HepG2 (cell line): ENCODE results near the gene COBLL1. TPM values are rescaled to one million over a fixed set of nuclear protein-coding genes. Genes with fewer than 3 reads are reported as not detected.
A peak's percentile ranks its signal among the peaks of the same experiment; 100 is the strongest.

Source experiments
- CSRNP2 ChIP-seq: sonication (generic); formaldehyde crosslinking; conservative IDR thresholded peaks from 2 replicates; pipeline ENCODE4 v1.8.0; 2022; ENCODE audit warnings: low read depth, missing genetic modification reagents
- DRAP1 ChIP-seq: IDR thresholded peaks from 2 replicates; pipeline ENCODE4 v1.6.1; 2016; ENCODE audit warnings: missing genetic modification reagents, missing compliant biosample characterization
- GABPA ChIP-seq, 2 experiments: IDR thresholded peaks; 2 replicates each; pipeline ENCODE4 v1.6.1; 2011 to 2016; ENCODE audit warnings: low read depth in 2 of 2, low read length in 1 of 2, missing biosample characterization in 1 of 2, missing genetic modification characterization in 1 of 2
- GTF3A ChIP-seq: sonication (generic); formaldehyde crosslinking; conservative IDR thresholded peaks from 2 replicates; pipeline ENCODE4 v1.4.0; 2020; ENCODE audit warnings: mild to moderate bottlenecking, missing genetic modification reagents
- GZF1 ChIP-seq: sonication (generic); formaldehyde crosslinking; IDR thresholded peaks from 2 replicates; pipeline ENCODE4 v1.5.1; 2020; ENCODE audit warnings: mild to moderate bottlenecking, missing genetic modification reagents
- HNF4A ChIP-seq: sonication (generic); formaldehyde crosslinking; IDR thresholded peaks from 2 replicates; pipeline ENCODE4 v1.4.0; 2020; ENCODE audit warnings: missing genetic modification reagents
- KDM5A ChIP-seq: fragments of 200-600 bp; sonication (generic); IDR thresholded peaks from 2 replicates; pipeline ENCODE4 v1.7.0; 2018; ENCODE audit warnings: antibody characterized with exemption, mild to moderate bottlenecking, low read length, borderline replicate concordance
- LBX2 ChIP-seq: sonication (generic); formaldehyde crosslinking; IDR thresholded peaks from 2 replicates; pipeline ENCODE4 v1.5.0; 2020; ENCODE audit warnings: missing genetic modification reagents, mild to moderate bottlenecking, borderline replicate concordance
- MBD4 ChIP-seq: IDR thresholded peaks from 2 replicates; pipeline ENCODE4 v1.6.1; 2012; ENCODE audit warnings: low read length, inconsistent platforms, borderline replicate concordance
- NCOA1 ChIP-seq: sonication (generic); formaldehyde crosslinking; IDR thresholded peaks from 2 replicates; pipeline ENCODE4 v1.9.0; 2021; ENCODE audit warnings: missing genetic modification reagents
- PRDM10 ChIP-seq: sonication (generic); formaldehyde crosslinking; IDR thresholded peaks from 2 replicates; pipeline ENCODE4 v1.4.0; 2020; ENCODE audit warnings: low read depth, missing genetic modification reagents
- RBM22 ChIP-seq: fragments of 200-400 bp; formaldehyde crosslinking; optimal IDR thresholded peaks from 2 replicates; pipeline ENCODE3; 2017; ENCODE audit warnings: mild to moderate bottlenecking, low read length, moderate library complexity
- SIX4 ChIP-seq: sonication (generic); formaldehyde crosslinking; IDR thresholded peaks from 2 replicates; pipeline ENCODE4 v1.4.0; 2020; ENCODE audit warnings: missing genetic modification reagents
- SOX5 ChIP-seq: IDR thresholded peaks from 2 replicates; pipeline ENCODE4 v1.6.1; 2016; ENCODE audit warnings: borderline replicate concordance
- TAF1 ChIP-seq: sonication (generic); formaldehyde crosslinking; IDR thresholded peaks from 2 replicates; pipeline ENCODE4 v1.4.0; 2020; ENCODE audit warnings: missing genetic modification reagents
- ZNF124 ChIP-seq: sonication (generic); formaldehyde crosslinking; IDR thresholded peaks from 2 replicates; pipeline ENCODE4 v1.4.0; 2020; ENCODE audit warnings: missing genetic modification reagents
- ZNF501 ChIP-seq: sonication (generic); formaldehyde crosslinking; IDR thresholded peaks from 2 replicates; pipeline ENCODE4 v1.5.1; 2020; ENCODE audit warnings: mild to moderate bottlenecking, moderate library complexity, missing genetic modification reagents
- ZNF740 ChIP-seq: sonication (generic); formaldehyde crosslinking; IDR thresholded peaks from 2 replicates; pipeline ENCODE4 v1.4.0; 2020; ENCODE audit warnings: missing genetic modification reagents
- ZNF879 ChIP-seq: sonication (generic); formaldehyde crosslinking; IDR thresholded peaks from 2 replicates; pipeline ENCODE4 v1.8.1; 2023; ENCODE audit warnings: missing genetic modification reagents
- ZSCAN20 ChIP-seq: sonication (generic); formaldehyde crosslinking; IDR thresholded peaks from 2 replicates; pipeline ENCODE4 v1.4.0; 2020; ENCODE audit warnings: missing genetic modification reagents, mild to moderate bottlenecking, borderline replicate concordance
- polyA plus RNA-seq, 8 experiments: library from polyadenylated mRNA; depleted of rRNA in 3 of 8; stranded (reverse) in 7 of 8; unstranded in 1 of 8; fragments of >200 nt; fragmentation: Illumina TruSeq in 4 of 8; extraction: Trizol in 4 of 8; gene quantifications; 2 replicates each; pipeline versions ENCODE4 v1.2.1 to v1.2.3, GENCODE V29; 2011 to 2016; ENCODE audit warnings: low read depth in 4 of 8, missing spikeins in 1 of 8, mixed read lengths in 1 of 8; ENCODE audit not compliant: insufficient read depth in 1 of 8
- total RNA-seq, 5 experiments: library from RNA; depleted of rRNA; stranded (reverse); fragments of >200 nt; fragmentation: Illumina TruSeq; extraction: Trizol; gene quantifications; 2 replicates each; pipeline ENCODE4 v1.2.3, GENCODE V29; 2016; ENCODE audit warnings: low read depth in 1 of 5

COBLL1 gene
- total and polyA plus RNA-seq, 2 of the 13 experiments (the other 11 are each of a cell fraction or from before 2014, with no cell fraction given) = 32.6 to 86.8 TPM

GRCh38 chr2:164841719-164842623, at the start of gene COBLL1 (continued):
- no peak for TF ChIP-seq CSRNP2 (CRISPR knock-in tag)
- TF ChIP-seq PRDM10 (CRISPR knock-in tag) = peak; percentile 66; the same call in 1 of the 2 replicates
- TF ChIP-seq MBD4 = no peak
- peak; percentile 63 for TF ChIP-seq DRAP1 (CRISPR knock-in tag)
- TF ChIP-seq SOX5 (CRISPR knock-in tag) = peak; percentile 37; the same call in 1 of the 2 replicates
- TF ChIP-seq TAF1 = peak; percentile 76
- peak; percentile 82 for TF ChIP-seq ZNF124
- peak; percentile 57; the same call in 1 of the 2 replicates for TF ChIP-seq HNF4A (CRISPR knock-in tag)
- peak; percentile 84; the same call in 1 of the 2 replicates for TF ChIP-seq GTF3A
- TF ChIP-seq RBM22 = peak; percentile 59
- no peak; the same call in 1 of the 2 replicates for TF ChIP-seq SIX4
- no peak for TF ChIP-seq ZNF879 (CRISPR knock-in tag)
- no peak for TF ChIP-seq LBX2
- 0 out of 2 replicates have a peak, but pooled peaks have one; percentile 41 for TF ChIP-seq GZF1
- TF ChIP-seq GABPA (IDR thresholded peaks at IDR 0.05; ENCODE audit: low read depth, low read length) = no peak
- peak; percentile 34 for TF ChIP-seq GABPA (CRISPR knock-in tag; IDR thresholded peaks at IDR 0.05; ENCODE audit: low read depth)
- TF ChIP-seq KDM5A = peak; percentile 15; the same call in 1 of the 2 replicates
- peak; percentile 89 for TF ChIP-seq NCOA1 (CRISPR knock-in tag)
- TF ChIP-seq ZSCAN20 = peak; percentile 28; the same call in 1 of the 2 replicates
- TF ChIP-seq ZNF740 (CRISPR knock-in tag) = 0 out of 2 replicates have a peak, but pooled peaks have one; percentile 71
- TF ChIP-seq ZNF501 (CRISPR knock-in tag) = peak; percentile 93; the same call in 1 of the 2 replicates
